OCI-LY3 (cell line): ENCODE results near the gene NUMBL.
A peak's percentile ranks its signal among the peaks of the same experiment; 100 is the strongest.

Experiments used
- H2AFZ ChIP-seq: fragments of 200-600, 300-600 bp; shearing (Covaris generic); 2 replicates; pipeline ENCODE4 v1.6.0; 2014; ENCODE audit warnings: antibody characterized with exemption, low read depth, low read length
- H3K27ac ChIP-seq: fragments of 200-600, 300-600 bp; sonication (generic); 2 replicates; pipeline ENCODE4 v1.5.1; 2014; ENCODE audit warnings: mild to moderate bottlenecking, low read length, moderate library complexity, mixed read lengths
- H3K27me3 ChIP-seq: fragments of 200-600, 300-600 bp; sonication (generic); 2 replicates; pipeline ENCODE4 v1.6.1; 2014; ENCODE audit warnings: low read depth, low read length, mixed read lengths
- H3K36me3 ChIP-seq: fragments of 200-600, 300-600 bp; sonication (generic); replicated peaks from 2 replicates; pipeline ENCODE3; 2014; ENCODE audit warnings: low read depth, low read length, mixed read lengths
- H3K4me1 ChIP-seq: fragments of 300-600, 200-600 bp; sonication (generic); 2 replicates; pipeline ENCODE4 v1.6.1; 2014; ENCODE audit warnings: low read length, mixed read lengths
- H3K4me2 ChIP-seq: fragments of 200-600, 300-600 bp; sonication (generic); 2 replicates; pipeline ENCODE4 v1.6.1; 2014; ENCODE audit warnings: low read length, mixed read lengths
- H3K4me3 ChIP-seq: fragments of 300-600, 200-600 bp; sonication (generic); 2 replicates; pipeline ENCODE4 v1.5.1; 2014; ENCODE audit warnings: antibody characterized with exemption, mild to moderate bottlenecking, low read length, moderate library complexity
- H3K79me2 ChIP-seq: fragments of 300-600, 200-600 bp; shearing (Covaris generic); 2 replicates; pipeline ENCODE4 v1.6.1; 2014; ENCODE audit warnings: mild to moderate bottlenecking, low read length, mixed read lengths
- H3K9ac ChIP-seq: fragments of 300-600, 200-600 bp; shearing (Covaris generic); 2 replicates; pipeline ENCODE4 v1.6.0; 2014; ENCODE audit warnings: mild to moderate bottlenecking, low read length, moderate library complexity
- H3K9me3 ChIP-seq: fragments of 200-600, 300-600 bp; shearing (Covaris generic); 2 replicates; pipeline ENCODE4 v1.6.1; 2014; ENCODE audit warnings: low read length, mixed read lengths; ENCODE audit not compliant: insufficient read depth
- H4K20me1 ChIP-seq: fragments of 200-600, 300-600 bp; sonication (generic); 2 replicates; pipeline ENCODE4 v1.6.1; 2016; ENCODE audit warnings: low read length, mixed read lengths; ENCODE audit not compliant: insufficient read depth
- EZH2phosphoT487 ChIP-seq: fragments of 200-600 bp; shearing (Covaris generic); IDR thresholded peaks from 2 replicates; pipeline ENCODE4 v1.6.1; 2018; ENCODE audit warnings: antibody characterized with exemption, mixed run types, low read depth
- TF ChIP-seq, protein P1 (sequence below): fragments of 200-600, 300-600 bp; sonication (generic); IDR thresholded peaks from 2 replicates; pipeline ENCODE4 v1.5.1; 2014; ENCODE audit warnings: antibody characterized with exemption, low read length, low read depth

NUMBL gene

GRCh38 chr19:40705362-40705651, 14.9 kb upstream of the NUMBL start:
- Histone ChIP-seq H3K27ac (no peak overlapping the region), H3K9me3 (no peaks in the 10 kb centered on the region), H3K9ac (no peak overlapping the region), H3K79me2 (no peaks in the 10 kb centered on the region), H3K4me3 (no peak overlapping the region), H3K27me3 (no peaks in the 10 kb centered on the region), H2AFZ (no peak overlapping the region), H3K36me3 (peaks cover 38% of the 10 kb centered on the region), H4K20me1 (no peaks in the 10 kb centered on the region), H3K4me2 (no peak overlapping the region), H3K4me1 (no peaks in the 10 kb centered on the region)
- TF ChIP-seq, protein P1, sequence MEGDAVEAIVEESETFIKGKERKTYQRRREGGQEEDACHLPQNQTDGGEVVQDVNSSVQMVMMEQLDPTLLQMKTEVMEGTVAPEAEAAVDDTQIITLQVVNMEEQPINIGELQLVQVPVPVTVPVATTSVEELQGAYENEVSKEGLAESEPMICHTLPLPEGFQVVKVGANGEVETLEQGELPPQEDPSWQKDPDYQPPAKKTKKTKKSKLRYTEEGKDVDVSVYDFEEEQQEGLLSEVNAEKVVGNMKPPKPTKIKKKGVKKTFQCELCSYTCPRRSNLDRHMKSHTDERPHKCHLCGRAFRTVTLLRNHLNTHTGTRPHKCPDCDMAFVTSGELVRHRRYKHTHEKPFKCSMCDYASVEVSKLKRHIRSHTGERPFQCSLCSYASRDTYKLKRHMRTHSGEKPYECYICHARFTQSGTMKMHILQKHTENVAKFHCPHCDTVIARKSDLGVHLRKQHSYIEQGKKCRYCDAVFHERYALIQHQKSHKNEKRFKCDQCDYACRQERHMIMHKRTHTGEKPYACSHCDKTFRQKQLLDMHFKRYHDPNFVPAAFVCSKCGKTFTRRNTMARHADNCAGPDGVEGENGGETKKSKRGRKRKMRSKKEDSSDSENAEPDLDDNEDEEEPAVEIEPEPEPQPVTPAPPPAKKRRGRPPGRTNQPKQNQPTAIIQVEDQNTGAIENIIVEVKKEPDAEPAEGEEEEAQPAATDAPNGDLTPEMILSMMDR, result no peak
- no peak for TF ChIP-seq EZH2phosphoT487

GRCh38 chr19:40704491-40705361, 14.3 kb upstream of the NUMBL start:
- no peaks in the 10 kb centered on the region for H4K20me1 ChIP-seq
- peaks cover 35% of the 10 kb centered on the region for H3K36me3 ChIP-seq
- TF ChIP-seq, protein P1, result no peak
- TF ChIP-seq EZH2phosphoT487, result no peak
- H3K27me3 ChIP-seq, result no peaks in the 10 kb centered on the region
- no peak overlapping the region for H3K4me2 ChIP-seq
- H3K79me2 ChIP-seq, result no peaks in the 10 kb centered on the region
- H3K4me3 ChIP-seq, result no peak overlapping the region
- no peak overlapping the region for H2AFZ ChIP-seq
- no peaks in the 10 kb centered on the region for H3K9me3 ChIP-seq
- H3K9ac ChIP-seq, result no peak overlapping the region
- H3K27ac ChIP-seq, result no peak overlapping the region
- H3K4me1 ChIP-seq, result no peaks in the 10 kb centered on the region

GRCh38 chr19:40703029-40703755, 12.7 kb upstream of the NUMBL start:
- Histone ChIP-seq H3K27ac (no peak overlapping the region), H3K4me1 (no peaks in the 10 kb centered on the region), H3K36me3 (peaks cover 31% of the 10 kb centered on the region), H3K4me3 (no peak overlapping the region), H3K27me3 (no peaks in the 10 kb centered on the region), H3K9ac (no peak overlapping the region), H3K9me3 (no peaks in the 10 kb centered on the region), H3K79me2 (no peaks in the 10 kb centered on the region), H3K4me2 (no peak overlapping the region), H2AFZ (no peak overlapping the region), H4K20me1 (no peaks in the 10 kb centered on the region)
- TF ChIP-seq, protein P1, result no peak
- TF ChIP-seq EZH2phosphoT487, result no peak

GRCh38 chr19:40702337-40703012, 12.0 kb upstream of the NUMBL start:
- Histone ChIP-seq H3K4me1 (no peaks in the 10 kb centered on the region), H4K20me1 (no peaks in the 10 kb centered on the region), H3K4me3 (no peak overlapping the region), H3K27me3 (no peaks in the 10 kb centered on the region), H3K36me3 (peaks cover 26% of the 10 kb centered on the region), H3K27ac (no peak overlapping the region), H3K79me2 (no peaks in the 10 kb centered on the region), H3K9ac (no peak overlapping the region), H2AFZ (no peak overlapping the region), H3K4me2 (no peak overlapping the region), H3K9me3 (no peaks in the 10 kb centered on the region)
- no peak for TF ChIP-seq EZH2phosphoT487
- TF ChIP-seq, protein P1, result peak; percentile 15
